Measurements from ENCODE around the gene PHKA2.
"Not testable (repeated sequence)": the region's sequence is repeated elsewhere in the genome, so short reads cannot be mapped to it uniquely, and the experiment has no call there.

PHKA2 gene

GRCh38 chrX:18985186-18985435 lies 1.2 kb upstream of the PHKA2 start:
- DNase-seq (ENCODE audit: extremely low read depth, insufficient read length) = no peak

GRCh38 chrX:18984381-18985185 lies 669 bp upstream of the PHKA2 start:
- Histone ChIP-seq H3K27me3 (replicated peaks; ENCODE audit: control insufficient read depth, insufficient read depth, low read length) (no peaks in the 10 kb centered on the region), H3K36me3 (ENCODE audit: control insufficient read depth, insufficient read depth, low read length) (no peaks in the 10 kb centered on the region), H3K4me3 (replicated peaks; ENCODE audit: low read depth, low read length) (peak overlapping the region; percentile 73)
- DNase-seq (ENCODE audit: extremely low read depth, insufficient read length) = peak; percentile 89
- TF ChIP-seq CTCF (IDR thresholded peaks at IDR 0.05; ENCODE audit: insufficient read depth, low read length, poor library complexity, severe bottlenecking) = peak; percentile 22

More at GRCh38 chrX:18985186-18985435, 1.2 kb upstream of the PHKA2 start:
- Histone ChIP-seq H3K36me3 (ENCODE audit: control insufficient read depth, insufficient read depth, low read length) (no peaks in the 10 kb centered on the region), H3K27me3 (replicated peaks; ENCODE audit: control insufficient read depth, insufficient read depth, low read length) (no peaks in the 10 kb centered on the region), H3K4me3 (replicated peaks; ENCODE audit: low read depth, low read length) (peak overlapping the region; percentile 73)
- no peak for TF ChIP-seq CTCF (IDR thresholded peaks at IDR 0.05; ENCODE audit: insufficient read depth, low read length, poor library complexity, severe bottlenecking)

- TF ChIP-seq CTCF (IDR thresholded peaks at IDR 0.05; ENCODE audit: insufficient read depth, low read length, poor library complexity, severe bottlenecking) = no peak
- no peak overlapping the region for H3K4me3 ChIP-seq (replicated peaks; ENCODE audit: low read depth, low read length)
- no peak for DNase-seq (ENCODE audit: extremely low read depth, insufficient read length)
- H3K27me3 ChIP-seq (replicated peaks; ENCODE audit: control insufficient read depth, insufficient read depth, low read length) = no peaks in the 10 kb centered on the region
- no peaks in the 10 kb centered on the region for H3K36me3 ChIP-seq (ENCODE audit: control insufficient read depth, insufficient read depth, low read length)
Measured at GRCh38 chrX:18981124-18981807, 2.6 kb downstream of the PHKA2 start.

- H3K36me3 ChIP-seq (ENCODE audit: control insufficient read depth, insufficient read depth, low read length); DNase-seq (ENCODE audit: extremely low read depth, insufficient read length); H3K27me3 ChIP-seq (replicated peaks; ENCODE audit: control insufficient read depth, insufficient read depth, low read length); H3K4me3 ChIP-seq (replicated peaks; ENCODE audit: low read depth, low read length): not testable (repeated sequence)
Measured at GRCh38 chrX:18980262-18980661, 3.7 kb downstream of the PHKA2 start.

GRCh38 chrX:18974993-18975392 lies 8.9 kb downstream of the PHKA2 start:
- DNase-seq (ENCODE audit: extremely low read depth, insufficient read length) = no peak
- Histone ChIP-seq H3K4me3 (replicated peaks; ENCODE audit: low read depth, low read length) (no peak overlapping the region), H3K36me3 (ENCODE audit: control insufficient read depth, insufficient read depth, low read length) (no peaks in the 10 kb centered on the region), H3K27me3 (replicated peaks; ENCODE audit: control insufficient read depth, insufficient read depth, low read length) (no peaks in the 10 kb centered on the region)
- no peak for TF ChIP-seq CTCF (IDR thresholded peaks at IDR 0.05; ENCODE audit: insufficient read depth, low read length, poor library complexity, severe bottlenecking)

GRCh38 chrX:18973527-18974192 lies 10.3 kb downstream of the PHKA2 start:
- Histone ChIP-seq H3K27me3 (replicated peaks; ENCODE audit: control insufficient read depth, insufficient read depth, low read length) (no peaks in the 10 kb centered on the region), H3K4me3 (replicated peaks; ENCODE audit: low read depth, low read length) (no peak overlapping the region), H3K36me3 (ENCODE audit: control insufficient read depth, insufficient read depth, low read length) (no peaks in the 10 kb centered on the region)
- TF ChIP-seq CTCF (IDR thresholded peaks at IDR 0.05; ENCODE audit: insufficient read depth, low read length, poor library complexity, severe bottlenecking) = no peak
- no peak for DNase-seq (ENCODE audit: extremely low read depth, insufficient read length)

Data from GM06990 (cell line).